AG04449 (cell line): ENCODE results near the gene SMAD4.

Source experiments
- CTCF ChIA-PET: fragments of 350-600 bp; formaldehyde crosslinking; extraction: SDS; loops from one replicate; lab custom pipeline; 2021; ENCODE audit warnings: antibody characterized with exemption; lab: Yijun Ruan, JAX
- POLR2A ChIA-PET: fragments of 400-600, 350-600 bp; formaldehyde crosslinking; extraction: SDS; loops from one replicate; lab custom pipeline; 2020; ENCODE audit warnings: antibody characterized with exemption, inconsistent platforms; lab: Yijun Ruan, JAX
- DNase-seq: peaks from one replicate; pipeline ENCODE4 v3.0.0-alpha.2; 2010; ENCODE audit warnings: low read depth, low spot score
- H3K4me3 ChIP-seq: 2 replicates; pipeline ENCODE4 v1.5.1; 2011; ENCODE audit warnings: low read depth, mild to moderate bottlenecking, control low read depth, low read length
- CTCF ChIP-seq: IDR thresholded peaks from one replicate; pipeline ENCODE4 v1.5.1; 2011; ENCODE audit warnings: mild to moderate bottlenecking, moderate library complexity, low read length, control low read depth, inconsistent platforms; ENCODE audit not compliant: insufficient read depth; ENCODE audit errors: missing control alignments

The SMAD4 gene

GRCh38 chr18:51029694-51030536 lies at the start of gene SMAD4:
TSS of gene SMAD4 (plus strand) at chr18:51030213. CDS start at chr18:51047047, 16,834 bp downstream.
- H3K4me3 ChIP-seq = peak within 1 kb of the TSS; percentile 84
- ChIA-PET POLR2A (interaction anchor here (0.5 to 1.9 kb wide), 6 partner anchors 9 to 182 kb away, joined by 3 to 11 read pairs (median 4); partner anchors contain the start of genes ELAC1 and ME2), CTCF (interaction anchor here (0.6 to 3.0 kb wide), 7 partner anchors 11 to 46 kb away, joined by 3 to 24 read pairs (median 4); no protein-coding TSS in a partner anchor)
- TF ChIP-seq CTCF = no peak
- peak; percentile 65 for DNase-seq

GRCh38 chr18:50981381-50981780 lies 48.6 kb upstream of the SMAD4 start:
- DNase-seq = no peak
- TF ChIP-seq CTCF = no peak
- ChIA-PET CTCF (no interaction called here), POLR2A (no interaction called here)
- no peak overlapping the region for H3K4me3 ChIP-seq

- ChIA-PET POLR2A (no interaction called here), CTCF (no interaction called here)
- no peak overlapping the region for H3K4me3 ChIP-seq
- no peak for TF ChIP-seq CTCF
- DNase-seq = no peak
These were observed 47.8 kb upstream of the SMAD4 start for GRCh38 chr18:50982086-50982801.

- POLR2A ChIA-PET = no interaction called here
- H3K4me3 ChIP-seq = no peak overlapping the region
- no peak for DNase-seq
- CTCF ChIA-PET = interaction anchor here (1.7 kb wide), 1 partner anchor 47 kb away, joined by 4 read pairs; the partner anchor contains the start of gene SMAD4
- TF ChIP-seq CTCF = no peak
These were observed 47.2 kb upstream of the SMAD4 start for GRCh38 chr18:50982802-50983179.

- TF ChIP-seq CTCF = no peak
- ChIA-PET POLR2A (interaction anchor here (0.6 to 0.7 kb wide), 2 partner anchors 26 to 975 kb away, joined by 3 read pairs; no protein-coding TSS in a partner anchor), CTCF (interaction anchor here (0.9 to 2.4 kb wide), 3 partner anchors 14 to 65 kb away, joined by 3 to 7 read pairs (median 3); partner anchors contain the start of gene ELAC1)
- H3K4me3 ChIP-seq = no peak overlapping the region
- no peak for DNase-seq
These were observed 43.5 kb upstream of the SMAD4 start for GRCh38 chr18:50986360-50987087.
